HG03469 (cell line): Measurements from ENCODE around the gene TSPAN3.

Experiments used
- ATAC-seq: cut with Tn5 transposase; IDR thresholded peaks from one replicate; pipeline ENCODE4 v1.9.1; 2021; ENCODE audit warnings: mild to moderate bottlenecking, moderate library complexity, moderate number of reproducible peaks; ENCODE audit not compliant: unreplicated experiment

Gene TSPAN3

DNA sequence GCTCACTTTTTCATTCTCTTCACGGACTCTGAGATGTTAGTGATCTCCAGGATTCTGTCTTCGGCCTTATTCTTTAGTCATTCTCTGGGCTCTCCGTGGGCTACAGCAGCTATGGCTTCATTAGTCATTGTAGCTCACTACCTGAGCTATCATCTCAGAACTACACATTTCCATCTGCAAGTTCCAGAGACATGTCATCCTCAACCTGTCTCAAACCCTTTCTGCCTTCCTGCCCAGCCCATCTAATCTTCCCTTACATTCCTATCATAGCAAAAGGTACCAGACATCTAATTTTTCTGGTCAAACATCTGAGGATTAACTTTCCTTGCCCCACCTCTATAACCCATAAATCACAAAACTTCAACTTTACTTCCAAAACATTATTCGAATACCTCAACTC is 13.2 kb downstream of the TSPAN3 start:
- ATAC-seq: no peak

GRCh38 chr15:77057072-77057471 is 13.8 kb downstream of the TSPAN3 start:
- no peak for ATAC-seq

DNA sequence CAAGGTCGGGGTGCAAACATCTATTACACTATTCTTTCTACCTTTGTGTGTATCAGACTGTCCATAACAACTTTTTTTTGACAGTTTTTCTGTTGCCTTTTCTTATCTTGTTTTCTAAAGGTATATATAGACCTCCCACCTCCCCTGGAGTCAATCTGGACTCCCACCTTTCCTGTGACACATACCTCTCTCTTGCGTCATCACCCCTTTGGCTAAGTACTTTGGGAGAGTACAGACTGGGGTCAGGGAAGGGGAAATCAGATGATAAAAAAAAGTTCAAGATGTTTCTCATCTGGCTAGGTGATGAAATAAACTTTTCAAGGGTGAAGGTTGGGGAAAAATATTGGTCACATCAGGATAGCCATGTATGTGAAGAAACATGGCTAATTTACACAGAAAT is 17.2 kb downstream of the TSPAN3 start:
- no peak for ATAC-seq

GRCh38 chr15:77052556-77052955 is 18.4 kb downstream of the TSPAN3 start:
- no peak for ATAC-seq

DNA sequence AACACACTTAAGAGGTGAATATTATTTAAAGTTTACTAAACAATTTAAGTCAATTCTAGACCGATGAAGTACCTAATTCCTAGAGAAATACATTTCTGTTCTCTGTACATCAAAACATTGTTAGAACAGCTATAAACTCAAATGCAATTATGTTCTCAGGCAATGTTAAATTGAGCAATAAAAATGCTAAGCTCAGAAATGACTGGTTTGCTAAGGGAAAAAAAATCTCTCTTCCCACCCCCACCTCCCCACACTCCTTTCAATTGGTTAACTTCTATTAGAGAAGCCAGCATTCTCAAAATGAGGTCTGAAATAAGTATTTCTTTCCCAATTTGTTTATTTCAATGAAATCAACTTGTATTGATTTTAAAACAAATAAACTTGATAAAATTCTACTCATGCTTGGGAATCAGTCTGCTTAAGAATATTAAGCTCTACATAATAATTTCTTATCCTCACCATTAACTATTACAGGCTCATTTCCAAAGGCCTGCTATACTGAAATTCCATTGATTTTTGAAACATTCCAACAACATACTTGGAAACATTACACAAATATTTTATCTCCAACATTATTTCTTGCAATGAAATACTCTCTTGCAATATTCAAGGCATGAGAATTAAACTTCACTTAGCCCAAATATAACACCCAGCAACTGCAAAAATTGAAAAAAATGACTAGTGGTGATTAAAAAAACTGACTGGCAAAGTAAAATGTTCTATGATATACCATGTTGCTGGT is 22.6 kb downstream of the TSPAN3 start:
- ATAC-seq: no peak

- no peak for ATAC-seq
Measured at GRCh38 chr15:77046704-77047412, 24.1 kb downstream of the TSPAN3 start.

DNA sequence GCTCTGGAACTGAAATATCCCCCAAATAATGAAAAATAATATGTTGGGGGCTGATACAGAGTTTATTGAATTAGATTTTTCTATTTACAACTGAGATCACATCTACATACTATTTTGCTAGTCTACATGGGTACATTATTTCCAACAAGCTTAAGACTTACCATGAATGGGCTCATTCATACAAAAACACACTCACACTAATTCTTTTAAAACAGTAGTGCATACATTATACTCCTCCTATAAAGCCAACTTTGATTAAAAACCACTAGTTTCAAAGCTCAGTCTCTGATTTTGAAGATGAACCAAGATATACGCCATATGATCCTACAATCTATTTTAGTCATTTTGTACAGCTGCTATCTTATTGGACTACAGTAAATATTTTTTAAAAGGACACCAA is 24.9 kb downstream of the TSPAN3 start:
- no peak for ATAC-seq

GRCh38 chr15:77044228-77045042 is 26.5 kb downstream of the TSPAN3 start:
- ATAC-seq: no peak

DNA sequence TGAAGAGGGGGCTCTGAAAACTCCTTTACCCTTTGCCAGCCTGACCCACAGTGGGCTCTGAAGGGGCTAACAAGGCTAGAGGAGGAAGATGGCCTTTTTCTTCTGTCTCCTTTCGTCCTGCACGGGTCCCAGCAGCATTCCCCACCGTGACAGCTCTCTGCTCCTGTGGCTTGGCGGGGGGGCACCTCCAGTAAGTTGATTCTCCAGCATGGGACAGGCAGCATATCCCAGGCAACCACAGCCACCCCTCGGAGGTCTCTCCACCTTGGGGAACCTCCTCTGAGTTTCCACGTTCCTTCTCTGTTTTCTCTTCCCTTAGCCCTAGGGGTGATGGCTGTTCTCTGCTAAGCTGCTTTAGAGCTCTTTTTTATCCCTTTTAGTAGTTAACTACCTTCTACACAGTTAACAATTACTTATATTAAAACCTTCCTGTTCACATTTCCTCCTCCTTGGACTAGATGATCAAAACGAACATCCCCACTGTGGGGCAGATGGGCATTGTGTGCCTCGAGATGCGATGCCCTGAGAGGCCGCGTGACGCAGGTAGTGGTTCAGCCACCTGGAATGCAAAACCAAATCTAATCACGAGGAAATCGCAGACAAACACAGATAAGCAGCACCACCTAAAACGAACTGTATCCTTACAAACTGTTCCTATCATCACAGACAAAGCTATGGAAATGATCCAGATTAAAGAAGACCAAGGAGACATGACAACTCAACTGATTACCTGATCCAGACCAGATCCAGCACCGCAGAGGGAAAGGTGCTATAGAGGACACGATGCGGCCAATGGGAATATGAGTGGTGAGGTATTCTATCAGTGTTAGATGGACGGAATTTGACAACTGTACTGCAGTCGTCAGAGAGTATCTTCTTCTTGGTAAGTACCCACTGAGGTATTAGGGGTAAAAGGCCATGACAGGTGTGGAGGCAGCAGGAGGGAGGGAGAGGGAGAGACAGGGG is 27.7 kb downstream of the TSPAN3 start:
- no peak for ATAC-seq

DNA sequence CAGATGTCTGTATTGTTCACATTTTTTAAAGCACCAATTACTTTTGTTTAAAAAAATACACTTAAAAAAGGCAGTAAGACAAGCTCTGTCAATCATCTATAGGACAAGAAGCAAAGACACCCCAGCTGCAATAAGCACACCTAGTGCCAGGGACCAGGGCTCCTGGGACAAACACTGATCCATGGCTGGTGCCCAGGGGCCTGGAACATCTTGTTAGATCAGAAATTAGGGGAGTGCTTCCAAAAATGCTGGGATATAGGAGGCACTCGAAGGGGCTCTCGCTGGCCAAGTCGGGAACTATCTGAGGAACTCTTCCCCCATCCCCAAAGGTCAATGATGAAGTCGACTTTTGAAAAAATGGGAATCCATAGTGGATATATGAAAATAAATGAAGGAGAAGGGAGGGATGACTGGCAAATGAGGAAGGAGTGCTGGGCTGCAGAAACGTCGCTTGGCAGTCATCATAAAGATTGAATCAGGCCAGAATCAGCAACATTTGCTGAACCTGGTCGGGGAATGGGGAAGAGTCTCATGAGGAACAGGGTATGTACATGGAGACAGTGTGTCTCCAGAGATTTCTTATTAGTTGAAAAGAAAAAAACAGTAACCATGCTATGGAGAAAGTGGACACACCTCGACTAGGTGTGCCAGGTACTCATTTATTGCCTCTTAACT is 28.5 kb downstream of the TSPAN3 start:
- ATAC-seq: no peak

DNA sequence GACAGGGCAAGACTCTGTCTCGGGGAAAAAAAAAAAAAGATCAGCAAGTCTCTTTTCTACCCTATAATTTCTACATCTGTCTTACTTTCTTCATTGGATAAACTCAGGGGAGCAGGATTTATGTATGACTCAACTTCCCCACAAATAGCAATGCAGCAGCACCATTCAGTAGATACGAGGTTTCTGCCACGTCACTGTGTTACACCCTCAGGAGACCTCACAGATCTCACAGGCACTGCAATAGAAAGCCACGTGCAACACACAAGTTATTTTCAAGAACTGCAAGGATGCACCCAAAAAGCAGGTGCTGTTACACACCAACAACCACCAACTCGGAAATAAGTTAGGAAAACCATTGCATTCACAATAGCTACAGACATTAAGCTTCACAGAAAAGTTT is 30.2 kb downstream of the TSPAN3 start:
- no peak for ATAC-seq

DNA sequence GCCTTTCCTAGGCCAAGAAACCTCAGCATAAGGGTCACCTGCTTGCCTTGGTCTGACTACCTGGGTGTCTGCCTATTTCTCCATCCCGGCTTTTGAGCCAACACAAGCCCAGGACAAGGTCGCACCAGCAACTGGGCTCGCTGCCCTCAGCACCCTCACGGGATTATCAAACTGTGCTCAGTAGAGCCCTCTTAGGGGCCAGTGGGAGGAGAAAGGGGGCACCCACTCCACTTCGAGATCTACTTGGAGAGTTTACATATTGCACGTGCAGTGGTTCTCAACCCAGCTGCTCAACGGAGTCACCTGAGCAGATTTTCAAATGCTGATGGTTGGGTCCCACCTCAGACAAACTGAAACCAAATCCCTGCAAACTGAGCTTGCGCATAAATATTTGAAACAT is 31.1 kb downstream of the TSPAN3 start:
- no peak for ATAC-seq

DNA sequence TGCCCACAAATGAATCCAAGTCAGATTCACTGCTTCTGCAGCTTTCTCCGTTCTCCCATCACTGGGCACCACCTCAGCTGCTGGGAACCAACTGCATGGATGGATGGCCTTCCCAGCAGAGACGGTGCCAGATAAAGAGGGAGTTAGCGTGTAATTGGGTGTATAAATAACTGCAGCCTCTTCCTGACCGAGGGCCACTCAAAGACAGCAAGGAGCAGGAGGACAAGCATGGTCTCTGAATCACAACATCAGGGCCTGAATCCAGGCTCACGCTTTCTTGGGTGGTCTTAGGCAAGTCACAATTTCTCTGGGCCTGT is 31.7 kb downstream of the TSPAN3 start:
- no peak for ATAC-seq

DNA sequence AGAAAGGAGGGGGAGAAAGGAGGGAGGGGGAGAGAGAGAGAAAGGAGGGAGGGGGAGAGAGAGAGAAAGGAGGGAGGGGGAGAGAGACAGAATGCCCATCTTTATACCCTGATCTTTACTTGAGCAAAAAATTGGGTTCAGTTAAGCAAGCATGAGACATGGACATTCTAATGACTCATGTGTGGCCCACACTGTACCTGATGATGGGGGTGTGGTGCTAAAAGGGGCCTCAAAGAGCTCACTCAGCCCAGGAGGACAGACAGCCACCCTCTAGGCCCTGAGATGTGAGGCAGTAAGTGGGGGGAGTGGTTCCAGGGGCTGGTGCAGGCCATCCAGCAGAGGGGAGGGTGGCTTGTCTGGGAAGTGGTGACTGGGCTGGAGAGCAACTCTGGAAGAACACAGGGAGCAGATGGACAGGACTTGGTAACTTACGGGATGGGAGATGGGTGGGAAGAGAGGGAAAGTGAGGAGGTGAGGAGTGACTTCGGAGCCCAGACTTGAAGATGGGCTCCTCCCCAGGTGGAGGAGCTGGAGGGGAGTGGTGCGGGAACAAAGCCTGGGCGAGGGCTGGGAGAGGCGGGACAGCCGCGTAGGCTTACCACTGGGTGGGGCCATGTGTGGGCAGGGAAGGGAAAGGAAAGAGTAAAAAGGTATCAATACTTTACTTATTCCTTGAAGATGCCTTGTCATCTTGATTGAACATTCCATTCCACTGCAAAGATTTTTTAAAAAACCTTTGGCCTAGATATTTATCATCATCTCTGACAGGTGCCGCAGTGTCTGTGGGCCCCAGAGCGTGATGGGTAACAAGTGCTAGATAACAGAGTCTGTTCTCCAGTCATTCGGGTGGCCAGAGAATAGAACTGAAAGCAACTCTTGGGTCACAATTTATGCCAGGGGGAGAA is 32.3 kb downstream of the TSPAN3 start:
- ATAC-seq: no peak

DNA sequence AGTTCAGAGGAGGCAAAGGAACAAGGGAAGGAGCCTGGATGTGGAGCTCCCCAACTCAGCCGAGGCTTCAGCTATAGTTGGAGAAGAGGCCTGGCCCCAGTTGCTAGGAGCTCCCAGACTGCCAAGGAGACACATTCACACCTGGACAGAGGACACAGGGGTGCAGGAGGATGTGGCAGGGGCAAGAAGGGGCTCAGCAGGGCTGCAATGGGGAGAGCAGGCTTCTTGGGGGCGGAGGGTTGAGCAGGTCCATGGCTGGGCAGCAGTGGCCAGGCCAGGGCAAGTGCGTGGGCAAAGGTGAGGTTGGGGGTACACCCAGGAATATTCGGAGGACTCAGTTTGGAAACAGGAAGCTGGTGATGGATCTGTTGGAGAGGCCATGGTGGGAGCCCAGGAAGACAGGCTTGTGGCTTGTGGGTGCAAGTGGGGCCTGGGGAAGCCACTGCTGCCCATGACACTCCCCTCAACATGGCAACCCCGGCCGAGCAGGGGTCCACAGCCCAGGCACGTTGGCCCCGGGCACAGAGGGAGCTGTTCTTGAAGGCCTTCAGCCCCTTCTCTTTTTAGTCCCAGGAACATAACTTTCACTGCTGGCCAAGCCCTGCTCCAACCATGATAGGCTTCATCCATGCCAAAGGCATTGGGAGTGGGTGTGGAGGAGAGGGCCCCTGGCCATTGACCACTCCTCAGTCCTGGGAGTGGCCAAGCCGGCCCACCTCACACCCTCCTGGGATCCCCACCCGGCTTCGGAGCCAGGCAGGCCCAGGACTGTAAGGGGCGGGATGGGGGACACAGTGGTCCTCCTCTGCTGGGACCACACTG is 33.3 kb downstream of the TSPAN3 start:
- no peak for ATAC-seq

DNA sequence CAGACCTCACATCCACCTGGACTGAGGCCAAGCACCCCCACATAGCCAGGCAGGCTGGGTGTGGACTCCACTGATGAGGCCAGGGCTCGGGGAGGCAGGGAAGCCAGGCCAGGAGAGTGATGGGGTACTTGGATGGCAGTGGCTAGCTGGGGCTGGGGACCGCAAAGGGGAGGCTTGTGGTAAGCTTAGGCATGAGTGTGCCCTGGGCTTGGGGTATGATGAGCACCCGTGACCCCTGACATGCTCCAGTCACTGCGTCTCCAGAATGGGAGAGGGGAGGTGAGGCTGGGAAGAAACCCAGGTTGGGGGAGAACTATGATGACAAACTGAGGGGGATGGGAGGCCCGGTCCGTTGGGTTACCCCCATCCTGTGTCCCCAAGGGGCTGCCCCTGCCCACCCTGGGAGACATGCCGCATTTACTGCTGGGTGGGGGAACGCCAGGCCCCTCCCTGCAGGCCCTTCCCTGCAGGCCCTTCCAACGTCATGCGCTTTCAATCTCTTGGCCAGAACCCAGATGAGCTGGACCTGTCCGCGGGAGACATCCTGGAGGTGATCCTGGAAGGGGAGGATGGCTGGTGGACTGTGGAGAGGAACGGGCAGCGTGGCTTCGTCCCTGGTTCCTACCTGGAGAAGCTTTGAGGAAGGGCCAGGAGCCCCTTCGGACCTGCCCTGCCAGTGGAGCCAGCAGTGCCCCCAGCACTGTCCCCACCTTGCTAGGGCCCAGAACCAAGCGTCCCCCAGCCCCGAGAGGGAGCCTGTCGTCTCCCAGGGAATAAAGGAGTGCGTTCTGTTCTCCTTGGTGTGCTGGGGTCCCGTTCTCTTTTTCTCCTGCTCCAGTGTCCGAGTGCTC is 34.1 kb downstream of the TSPAN3 start:
- no peak for ATAC-seq

DNA sequence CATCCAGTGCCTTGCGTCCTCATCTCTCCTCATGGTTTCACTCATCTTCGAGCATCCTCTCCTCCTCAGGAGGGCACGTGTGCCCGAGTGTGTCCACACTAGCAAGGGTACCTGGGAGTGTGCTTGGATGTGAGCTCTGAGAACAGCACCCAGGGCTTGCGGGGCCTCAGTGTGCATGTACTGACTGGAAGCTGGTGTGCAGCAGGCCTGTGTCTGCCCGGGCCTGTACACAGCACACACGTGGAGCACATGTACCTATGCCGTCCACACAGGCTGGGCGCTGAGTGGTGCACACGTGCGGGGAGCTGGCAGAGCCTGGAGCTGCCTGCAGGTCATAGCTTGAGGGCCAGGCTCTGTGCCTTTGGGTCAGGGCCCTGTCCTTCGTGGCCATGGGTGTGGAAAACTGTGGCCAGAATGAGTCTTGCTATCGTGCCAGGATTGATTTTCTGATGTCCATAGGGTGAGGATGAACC is 34.9 kb downstream of the TSPAN3 start:
- no peak for ATAC-seq
